SKM-1 (cell line): Measurements from ENCODE around the gene SSR1.

Experiments used
- DNase-seq: peaks from one replicate; lab custom pipeline; 2025; ENCODE audit not compliant: unreplicated experiment; lab: John Stamatoyannopoulos, UW

SSR1 gene

DNA sequence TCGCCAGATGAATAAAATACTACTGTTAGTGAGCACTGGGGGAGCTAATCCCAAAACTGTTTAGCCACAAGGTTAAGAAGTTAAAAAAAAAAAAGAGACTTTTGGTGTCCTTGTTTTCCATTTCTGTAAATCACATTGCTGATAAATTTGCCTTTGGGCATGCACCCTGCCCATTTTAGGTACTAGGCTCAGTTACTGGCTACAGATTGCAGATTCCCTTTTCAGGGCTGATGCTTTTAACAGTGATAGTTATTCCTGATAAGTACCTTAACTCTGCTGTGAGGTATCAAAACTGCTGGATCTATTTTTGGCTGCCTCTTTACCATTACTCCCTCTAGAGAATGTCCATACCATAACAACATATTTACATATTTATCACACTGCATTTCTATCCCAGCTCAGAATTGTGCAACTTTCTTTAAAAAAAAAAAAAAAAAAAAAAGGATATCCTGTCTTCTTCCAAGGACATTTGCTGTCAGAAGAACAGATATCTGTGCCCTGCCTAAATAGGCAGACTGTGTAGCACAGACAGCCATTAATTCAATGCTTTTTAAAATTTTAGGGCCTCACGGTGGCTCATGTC lies 94.5 kb downstream of the SSR1 start:
- DNase-seq = no peak
